Trophoblast cell (in vitro differentiated cells and primary cell): ENCODE results near the gene STARD4.
A peak's percentile ranks its signal among the peaks of the same experiment; 100 is the strongest.

Experiments
- DNase-seq, 2 donors: peaks; one replicate each; pipeline ENCODE4 v3.0.0-alpha.2; 2016
- H2AFZ ChIP-seq: 2 replicates; pipeline ENCODE4 v1.6.1; 2013; ENCODE audit warnings: low read length, moderate library complexity, mild to moderate bottlenecking; ENCODE audit not compliant: insufficient read depth, poor library complexity
- H2AK5ac ChIP-seq: 2 replicates; pipeline ENCODE4 v1.6.1; 2013; ENCODE audit warnings: mild to moderate bottlenecking, low read length
- H2BK120ac ChIP-seq: 2 replicates; pipeline ENCODE4 v1.6.1; 2013; ENCODE audit warnings: low read length, mild to moderate bottlenecking, moderate library complexity; ENCODE audit not compliant: insufficient read depth, poor library complexity
- H2BK12ac ChIP-seq: 2 replicates; pipeline ENCODE4 v1.6.1; 2013; ENCODE audit warnings: mild to moderate bottlenecking, low read length, moderate library complexity
- H2BK5ac ChIP-seq: 2 replicates; pipeline ENCODE4 v1.6.1; 2013; ENCODE audit warnings: low read length, low read depth, moderate library complexity, mild to moderate bottlenecking; ENCODE audit not compliant: poor library complexity
- H3K14ac ChIP-seq: 2 replicates; pipeline ENCODE4 v1.6.1; 2013; ENCODE audit warnings: mild to moderate bottlenecking, low read length
- H3K18ac ChIP-seq: 2 replicates; pipeline ENCODE4 v1.6.1; 2013; ENCODE audit warnings: mild to moderate bottlenecking, low read length
- H3K23ac ChIP-seq: 2 replicates; pipeline ENCODE4 v1.6.1; 2013; ENCODE audit warnings: low read length
- H3K27ac ChIP-seq: 2 replicates; pipeline ENCODE4 v1.5.1; 2013; ENCODE audit warnings: low read depth, mild to moderate bottlenecking, inconsistent platforms, low read length, moderate library complexity
- H3K27me3 ChIP-seq: 2 replicates; pipeline ENCODE4 v1.6.1; 2013; ENCODE audit warnings: inconsistent platforms, mild to moderate bottlenecking, low read length, moderate library complexity; ENCODE audit not compliant: insufficient read depth
- H3K36me3 ChIP-seq, 2 experiments: 1 replicate in 1 of 2; 2 replicates in 1 of 2; pipeline ENCODE4 v1.6.1; 2013; ENCODE audit warnings: low read length in 2 of 2, mild to moderate bottlenecking in 2 of 2, moderate library complexity in 1 of 2; ENCODE audit not compliant: insufficient read depth in 2 of 2, control insufficient read depth in 1 of 2
- H3K4ac ChIP-seq: 2 replicates; pipeline ENCODE4 v1.6.1; 2013; ENCODE audit warnings: low read depth, mild to moderate bottlenecking, low read length, moderate library complexity
- H3K4me1 ChIP-seq, 2 experiments: 1 replicate in 1 of 2; 2 replicates in 1 of 2; pipeline ENCODE4 v1.6.1; 2013; ENCODE audit warnings: low read length in 2 of 2, mild to moderate bottlenecking in 2 of 2, moderate library complexity in 1 of 2; ENCODE audit not compliant: insufficient read depth in 2 of 2, control insufficient read depth in 1 of 2
- H3K4me2 ChIP-seq: 2 replicates; pipeline ENCODE4 v1.6.1; 2013; ENCODE audit warnings: inconsistent platforms, mild to moderate bottlenecking, low read length, moderate library complexity
- H3K4me3 ChIP-seq: 2 replicates; pipeline ENCODE4 v1.5.1; 2013; ENCODE audit warnings: mild to moderate bottlenecking, low read depth, low read length, inconsistent platforms
- H3K79me1 ChIP-seq: one replicate; pipeline ENCODE4 v1.6.1; 2013; ENCODE audit warnings: low read length
- H3K79me2 ChIP-seq: 2 replicates; pipeline ENCODE4 v1.6.1; 2013; ENCODE audit warnings: low read length, mild to moderate bottlenecking; ENCODE audit not compliant: control insufficient read depth, insufficient read depth, poor library complexity
- H3K9ac ChIP-seq: 2 replicates; pipeline ENCODE4 v1.6.1; 2013; ENCODE audit warnings: mild to moderate bottlenecking, low read length
- H3K9me3 ChIP-seq: 2 replicates; pipeline ENCODE4 v1.6.1; 2013; ENCODE audit warnings: low read depth, mild to moderate bottlenecking, control low read depth, inconsistent platforms, low read length; ENCODE audit not compliant: insufficient read depth
- H4K12ac ChIP-seq: 2 replicates; pipeline ENCODE4 v1.6.1; 2013; ENCODE audit warnings: low read depth, mild to moderate bottlenecking, low read length, moderate library complexity
- H4K8ac ChIP-seq: 2 replicates; pipeline ENCODE4 v1.6.1; 2013; ENCODE audit warnings: low read depth, mild to moderate bottlenecking, low read length, moderate library complexity
- H4K91ac ChIP-seq: one replicate; pipeline ENCODE4 v1.6.1; 2013; ENCODE audit warnings: low read depth, mild to moderate bottlenecking, low read length, moderate library complexity
- WGBS: extraction: QIAGEN DNeasy Blood & Tissue Kit; methylation state at CpG from one replicate; pipeline ENCODE4 v1.1.7; 2013; ENCODE audit warnings: missing lambda C conversion rate; ENCODE audit not compliant: insufficient read length, insufficient coverage; ENCODE audit errors: extremely low coverage; 5-methylcytosine and 5-hydroxymethylcytosine counted together

STARD4 gene

GRCh38 chr5:111478266-111478665 lies 34.1 kb downstream of the STARD4 start:
- Histone ChIP-seq H3K23ac (no peak overlapping the region), H2AK5ac (no peak overlapping the region), H3K79me1 (no peaks in the 10 kb centered on the region), H3K4me3 (no peak overlapping the region), H3K36me3 (no peaks in the 10 kb centered on the region), H3K14ac (no peak overlapping the region), H3K27me3 (no peaks in the 10 kb centered on the region), H3K4me2 (no peak overlapping the region), H2BK120ac (no peak overlapping the region), H3K18ac (no peak overlapping the region), H3K27ac (no peak overlapping the region), H4K8ac (no peak overlapping the region), H3K9ac (no peak overlapping the region), H3K4me1 (peaks cover 0 to 2% of the 10 kb centered on the region in 2 experiments), H3K4ac (no peak overlapping the region), H2BK5ac (no peak overlapping the region), H3K9me3 (no peaks in the 10 kb centered on the region), H4K12ac (no peak overlapping the region), H2BK12ac (no peak overlapping the region), H2AFZ (no peak overlapping the region), H3K79me2 (no peaks in the 10 kb centered on the region), H4K91ac (no peak overlapping the region)
- no CpG with 5 or more reads among the region's 1 CpG for WGBS
- DNase-seq = no peak

GRCh38 chr5:111472579-111472978 lies 39.8 kb downstream of the STARD4 start:
- Histone ChIP-seq H2AK5ac (no peak overlapping the region), H3K9me3 (no peaks in the 10 kb centered on the region), H2BK120ac (no peak overlapping the region), H3K79me2 (no peaks in the 10 kb centered on the region), H2BK12ac (no peak overlapping the region), H2AFZ (no peak overlapping the region), H3K4ac (no peak overlapping the region), H4K12ac (no peak overlapping the region), H4K8ac (no peak overlapping the region), H2BK5ac (no peak overlapping the region), H3K4me3 (no peak overlapping the region), H3K9ac (no peak overlapping the region), H3K4me1 (peaks cover 0 to 2% of the 10 kb centered on the region in 2 experiments), H3K79me1 (no peaks in the 10 kb centered on the region), H3K27me3 (no peaks in the 10 kb centered on the region), H3K36me3 (no peaks in the 10 kb centered on the region), H3K18ac (no peak overlapping the region), H4K91ac (no peak overlapping the region), H3K14ac (no peak overlapping the region), H3K27ac (no peak overlapping the region), H3K4me2 (no peak overlapping the region), H3K23ac (no peak overlapping the region)
- WGBS = no CpG with 5 or more reads among the region's 3 CpGs
- no peak for DNase-seq

- no peak overlapping the region for H4K91ac ChIP-seq
- H4K12ac ChIP-seq = no peak overlapping the region
- no peak overlapping the region for H3K4ac ChIP-seq
- no peaks in the 10 kb centered on the region for H3K79me1 ChIP-seq
- H3K4me1 ChIP-seq = peaks cover 0 to 2% of the 10 kb centered on the region in 2 experiments
- no peak overlapping the region for H2BK5ac ChIP-seq
- no peaks in the 10 kb centered on the region for H3K9me3 ChIP-seq
- H3K4me3 ChIP-seq = no peak overlapping the region
- H2BK12ac ChIP-seq = no peak overlapping the region
- H4K8ac ChIP-seq = no peak overlapping the region
- no CpG with 5 or more reads among the region's 3 CpGs for WGBS
- no peak overlapping the region for H3K9ac ChIP-seq
- no peaks in the 10 kb centered on the region for H3K79me2 ChIP-seq
- H3K14ac ChIP-seq = no peak overlapping the region
- H2AK5ac ChIP-seq = no peak overlapping the region
- H3K27me3 ChIP-seq = no peaks in the 10 kb centered on the region
- H3K27ac ChIP-seq = no peak overlapping the region
- no peak overlapping the region for H3K23ac ChIP-seq
- no peak overlapping the region for H3K18ac ChIP-seq
- H2AFZ ChIP-seq = no peak overlapping the region
- no peak overlapping the region for H2BK120ac ChIP-seq
- no peak overlapping the region for H3K4me2 ChIP-seq
- H3K36me3 ChIP-seq = no peaks in the 10 kb centered on the region
- peak; percentile 89 to 94 for DNase-seq
Measured at GRCh38 chr5:111472096-111472495, 40.2 kb downstream of the STARD4 start.

GRCh38 chr5:111469903-111470302 lies 42.4 kb downstream of the STARD4 start:
- no peaks in the 10 kb centered on the region for H3K36me3 ChIP-seq
- no peaks in the 10 kb centered on the region for H3K9me3 ChIP-seq
- no peak overlapping the region for H2AFZ ChIP-seq
- WGBS = no CpG with 5 or more reads among the region's 2 CpGs
- H2BK12ac ChIP-seq = no peak overlapping the region
- no peak overlapping the region for H4K8ac ChIP-seq
- no peak for DNase-seq
- H3K4me1 ChIP-seq = no peaks in the 10 kb centered on the region
- H3K4me2 ChIP-seq = no peak overlapping the region
- no peaks in the 10 kb centered on the region for H3K79me1 ChIP-seq
- no peaks in the 10 kb centered on the region for H3K27me3 ChIP-seq
- no peak overlapping the region for H3K18ac ChIP-seq
- no peak overlapping the region for H4K12ac ChIP-seq
- H2AK5ac ChIP-seq = no peak overlapping the region
- H3K4ac ChIP-seq = no peak overlapping the region
- H2BK120ac ChIP-seq = no peak overlapping the region
- H4K91ac ChIP-seq = no peak overlapping the region
- H3K14ac ChIP-seq = no peak overlapping the region
- no peak overlapping the region for H3K9ac ChIP-seq
- H2BK5ac ChIP-seq = no peak overlapping the region
- H3K4me3 ChIP-seq = no peak overlapping the region
- H3K79me2 ChIP-seq = no peaks in the 10 kb centered on the region
- H3K23ac ChIP-seq = no peak overlapping the region
- no peak overlapping the region for H3K27ac ChIP-seq
